GM21367 (cell line): ENCODE data around the gene SMPDL3B.
"Not testable (repeated sequence)": the region's sequence is repeated elsewhere in the genome, so short reads cannot be mapped to it uniquely, and the experiment has no call there.

Experiments
- ATAC-seq: cut with Tn5 transposase; IDR thresholded peaks from one replicate; pipeline ENCODE4 v1.9.1; 2021; ENCODE audit not compliant: unreplicated experiment

The SMPDL3B gene

DNA sequence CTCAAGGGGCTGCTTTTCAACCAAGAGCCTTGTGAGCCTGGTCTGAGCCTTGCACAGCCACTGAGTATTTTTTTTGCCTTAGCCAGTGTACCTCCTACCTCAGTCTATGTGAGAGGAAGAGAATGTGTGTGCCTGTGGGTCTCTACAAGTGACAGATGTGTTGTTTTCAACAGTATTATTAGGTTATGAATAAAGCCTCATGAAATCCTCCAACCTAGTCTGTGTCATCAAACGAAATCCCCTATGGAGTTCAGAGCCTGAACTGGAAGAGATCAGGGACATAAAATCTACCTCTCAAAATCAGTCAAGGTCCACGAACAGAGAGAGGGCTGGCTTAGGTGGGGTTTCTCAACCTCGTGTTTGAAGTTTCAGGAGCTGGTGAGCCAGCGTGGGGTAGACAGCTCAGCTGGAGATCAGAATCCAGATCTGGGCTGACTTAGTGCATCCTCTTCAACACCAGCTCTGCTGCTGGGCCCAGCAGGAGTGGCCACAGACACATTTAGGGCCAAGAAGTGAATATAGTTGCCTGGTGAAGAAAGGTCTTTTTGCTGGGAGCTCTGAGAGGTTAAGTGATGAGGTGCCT is 33.2 kb downstream of the SMPDL3B start:
- ATAC-seq: no peak

GRCh38 chr1:27968692-27969091 is 33.9 kb downstream of the SMPDL3B start:
- ATAC-seq: no peak

DNA sequence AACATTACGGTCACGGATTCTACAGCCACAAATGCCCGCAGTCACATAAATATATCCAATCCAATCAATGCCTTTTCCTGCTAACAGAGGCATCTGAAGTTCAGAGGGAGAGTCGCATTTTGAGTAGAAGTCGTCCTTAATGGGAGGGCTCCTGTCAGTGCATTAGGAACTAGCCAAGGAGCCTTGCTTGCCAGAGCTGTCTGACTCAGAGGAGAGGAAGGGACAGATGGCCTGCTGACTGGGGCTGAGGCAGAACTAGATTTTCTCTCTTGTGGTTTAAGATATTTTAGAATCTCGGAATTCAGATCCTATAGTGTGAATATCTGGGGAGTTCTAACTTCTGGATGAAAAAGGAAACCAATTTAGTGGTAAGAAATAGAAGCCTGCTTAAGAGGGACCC is 35.6 kb downstream of the SMPDL3B start:
- ATAC-seq: no peak

- no peak for ATAC-seq
Measured at GRCh38 chr1:27971674-27972073, 36.9 kb downstream of the SMPDL3B start.

- no peak for ATAC-seq
Measured at GRCh38 chr1:27972141-27972540, 37.3 kb downstream of the SMPDL3B start.

DNA sequence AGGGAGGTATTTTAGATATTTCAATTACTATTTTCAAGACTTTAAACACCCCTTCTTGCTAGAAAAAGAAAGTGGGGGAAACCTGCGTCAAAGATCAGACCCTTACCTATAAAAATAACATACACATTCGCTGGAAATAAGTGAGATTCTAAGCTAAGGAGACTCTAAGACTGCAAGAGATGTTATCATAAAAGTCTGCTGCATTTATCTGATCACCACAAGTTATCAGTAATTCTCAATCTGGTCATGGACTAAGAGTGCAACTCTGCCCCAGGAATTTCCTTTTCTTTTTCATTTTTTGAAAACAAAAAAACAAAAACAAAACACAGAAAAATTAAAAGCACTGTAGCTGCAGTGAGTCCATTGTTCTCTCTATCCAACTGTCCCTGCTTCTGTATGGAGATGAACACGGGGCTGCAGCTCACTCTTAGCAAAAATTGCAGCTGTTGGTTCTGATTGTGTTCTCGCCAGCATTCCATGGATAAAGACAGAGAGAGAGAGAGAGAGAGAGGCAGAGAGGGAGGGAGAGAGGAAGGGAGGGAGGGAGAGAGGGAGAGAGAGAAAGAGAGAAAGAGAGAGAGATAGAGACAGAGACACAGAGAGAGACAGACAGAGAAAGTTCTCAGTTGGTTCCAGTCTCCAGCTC is 39.1 kb downstream of the SMPDL3B start:
- ATAC-seq: no peak

DNA sequence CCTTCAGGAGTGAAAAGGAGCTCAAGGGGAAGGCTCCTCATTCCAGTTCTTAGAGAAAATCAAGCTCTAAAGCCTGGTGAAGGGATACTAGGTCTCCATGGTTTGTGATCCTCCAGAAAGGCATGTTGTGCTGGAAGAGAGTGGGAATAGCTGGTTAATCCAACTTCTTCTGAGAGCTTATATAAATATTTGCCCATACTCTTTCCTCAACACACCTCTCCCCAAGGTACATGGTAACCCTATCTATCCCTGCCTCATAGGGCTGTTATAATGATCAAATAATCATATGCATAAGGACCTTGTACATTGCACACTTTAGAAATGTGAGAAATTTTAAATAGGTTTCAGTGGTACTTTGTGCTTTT is 39.6 kb downstream of the SMPDL3B start:
- no peak for ATAC-seq

DNA sequence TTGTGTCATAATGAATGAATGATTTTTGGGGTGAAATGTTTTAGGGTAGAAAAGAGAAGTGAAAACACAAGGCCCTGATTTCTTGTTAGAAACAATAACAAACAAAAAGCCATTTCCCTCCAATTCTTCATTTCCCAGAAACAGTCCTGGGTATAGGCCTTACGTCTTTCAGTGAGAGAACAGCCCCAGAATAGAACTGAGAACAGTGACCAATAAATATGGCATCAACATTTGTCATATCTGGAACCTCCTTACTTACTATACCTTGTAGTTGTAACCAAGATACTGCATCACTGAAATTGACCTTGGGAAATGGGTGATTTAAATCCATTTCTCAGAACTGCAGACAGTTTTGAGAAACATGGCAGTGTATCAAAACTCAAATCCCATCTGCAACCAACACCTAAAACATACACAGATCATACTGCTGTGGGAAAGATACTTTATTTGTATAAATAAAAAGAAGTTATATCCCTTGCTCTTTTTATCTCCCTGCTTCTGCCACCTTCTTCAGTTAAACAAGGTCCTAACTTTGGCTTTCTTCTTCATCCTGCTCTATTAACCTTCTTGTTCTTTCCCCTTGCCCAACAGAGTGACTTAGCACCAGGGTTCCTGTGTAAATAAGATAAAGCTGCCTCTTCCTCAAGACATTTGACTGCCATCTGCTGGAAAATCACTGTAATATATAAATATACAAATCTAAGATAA is 44.5 kb downstream of the SMPDL3B start:
- ATAC-seq: no peak

- no peak for ATAC-seq
Measured at GRCh38 chr1:27979859-27980201, 45.0 kb downstream of the SMPDL3B start.

GRCh38 chr1:27980216-27980845 is 45.5 kb downstream of the SMPDL3B start:
- no peak for ATAC-seq

GRCh38 chr1:27981145-27981544 is 46.3 kb downstream of the SMPDL3B start:
- ATAC-seq: no peak

- ATAC-seq: no peak
Measured at GRCh38 chr1:27990920-27991537, 56.2 kb downstream of the SMPDL3B start.

GRCh38 chr1:27992276-27992675 is 57.5 kb downstream of the SMPDL3B start:
- ATAC-seq: no peak

GRCh38 chr1:27993241-27993640 is 58.4 kb downstream of the SMPDL3B start:
- no peak for ATAC-seq

GRCh38 chr1:27994060-27994459 is 59.3 kb downstream of the SMPDL3B start:
- no peak for ATAC-seq

GRCh38 chr1:27994526-27994925 is 59.7 kb downstream of the SMPDL3B start:
- ATAC-seq: not testable (repeated sequence)

- no peak for ATAC-seq
Measured at GRCh38 chr1:27999055-27999454, 64.3 kb downstream of the SMPDL3B start.

GRCh38 chr1:28002600-28002999 is 67.8 kb downstream of the SMPDL3B start:
- ATAC-seq: no peak

DNA sequence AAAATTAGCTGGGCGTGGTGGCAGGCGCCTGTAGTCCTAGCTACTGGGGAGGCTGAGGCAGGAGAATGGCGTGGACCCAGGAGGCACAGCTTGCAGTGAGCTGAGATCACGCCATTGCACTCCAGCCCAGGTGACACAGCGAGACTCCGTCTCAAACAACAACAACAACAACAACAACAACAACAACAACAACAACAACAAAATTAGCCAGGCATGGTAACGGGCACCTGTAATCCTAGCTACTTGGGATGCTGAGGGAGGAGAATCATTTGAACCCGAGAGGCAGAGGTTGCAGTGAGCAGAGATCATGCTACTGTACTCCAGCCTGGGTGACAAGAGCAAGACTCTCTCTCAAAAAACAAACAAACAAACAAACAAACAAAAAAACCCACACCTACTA is 68.3 kb downstream of the SMPDL3B start:
- ATAC-seq: not testable (repeated sequence)
